ENCODE data around the gene FAHD1.
"Not testable (repeated sequence)": the region's sequence is repeated elsewhere in the genome, so short reads cannot be mapped to it uniquely, and the experiment has no call there.

GRCh38 chr16:1799263-1799662 lies 27.7 kb upstream of the FAHD1 start:
- TF ChIP-seq, protein P1, sequence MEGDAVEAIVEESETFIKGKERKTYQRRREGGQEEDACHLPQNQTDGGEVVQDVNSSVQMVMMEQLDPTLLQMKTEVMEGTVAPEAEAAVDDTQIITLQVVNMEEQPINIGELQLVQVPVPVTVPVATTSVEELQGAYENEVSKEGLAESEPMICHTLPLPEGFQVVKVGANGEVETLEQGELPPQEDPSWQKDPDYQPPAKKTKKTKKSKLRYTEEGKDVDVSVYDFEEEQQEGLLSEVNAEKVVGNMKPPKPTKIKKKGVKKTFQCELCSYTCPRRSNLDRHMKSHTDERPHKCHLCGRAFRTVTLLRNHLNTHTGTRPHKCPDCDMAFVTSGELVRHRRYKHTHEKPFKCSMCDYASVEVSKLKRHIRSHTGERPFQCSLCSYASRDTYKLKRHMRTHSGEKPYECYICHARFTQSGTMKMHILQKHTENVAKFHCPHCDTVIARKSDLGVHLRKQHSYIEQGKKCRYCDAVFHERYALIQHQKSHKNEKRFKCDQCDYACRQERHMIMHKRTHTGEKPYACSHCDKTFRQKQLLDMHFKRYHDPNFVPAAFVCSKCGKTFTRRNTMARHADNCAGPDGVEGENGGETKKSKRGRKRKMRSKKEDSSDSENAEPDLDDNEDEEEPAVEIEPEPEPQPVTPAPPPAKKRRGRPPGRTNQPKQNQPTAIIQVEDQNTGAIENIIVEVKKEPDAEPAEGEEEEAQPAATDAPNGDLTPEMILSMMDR (IDR thresholded peaks at IDR 0.05): not testable (repeated sequence)
- not testable (repeated sequence) for TF ChIP-seq POLR2A (IDR thresholded peaks at IDR 0.05)
